Neuronal stem cell (in vitro differentiated cells): ENCODE measurements around the gene IL1A.

Experiments used
- DNase-seq: peaks from one replicate; pipeline ENCODE4 v3.0.0-alpha.2; 2013; ENCODE audit warnings: low spot score
- H2AFZ ChIP-seq: one replicate; pipeline ENCODE4 v1.6.1; 2013; ENCODE audit warnings: mild to moderate bottlenecking, low read length, inconsistent platforms
- H2AK5ac ChIP-seq: 2 replicates; pipeline ENCODE4 v1.6.1; 2013; ENCODE audit warnings: low read depth, mild to moderate bottlenecking, inconsistent platforms, low read length, moderate library complexity, mixed read lengths
- H2BK120ac ChIP-seq: 2 replicates; pipeline ENCODE4 v1.6.1; 2013; ENCODE audit warnings: low read depth, mild to moderate bottlenecking, inconsistent platforms, low read length, moderate library complexity, mixed read lengths
- H2BK12ac ChIP-seq: one replicate; pipeline ENCODE4 v1.6.1; 2013; ENCODE audit warnings: low read length, inconsistent platforms
- H2BK15ac ChIP-seq: 2 replicates; pipeline ENCODE4 v1.6.1; 2013; ENCODE audit warnings: mild to moderate bottlenecking, low read length, inconsistent platforms, mixed read lengths
- H2BK5ac ChIP-seq: one replicate; pipeline ENCODE4 v1.6.1; 2013; ENCODE audit warnings: inconsistent platforms, mild to moderate bottlenecking, low read length, moderate library complexity
- H3K14ac ChIP-seq: one replicate; pipeline ENCODE4 v1.6.1; 2013; ENCODE audit warnings: low read length, inconsistent platforms
- H3K18ac ChIP-seq: 2 replicates; pipeline ENCODE4 v1.6.1; 2013; ENCODE audit warnings: low read length, inconsistent platforms
- H3K23ac ChIP-seq: 2 replicates; pipeline ENCODE4 v1.6.1; 2013; ENCODE audit warnings: low read depth, mild to moderate bottlenecking, mixed read lengths, low read length, inconsistent platforms; ENCODE audit not compliant: poor library complexity
- H3K27ac ChIP-seq: replicated peaks from 3 replicates; pipeline ENCODE4 v1.5.1; 2013; ENCODE audit warnings: low read length, inconsistent platforms
- H3K27me3 ChIP-seq, 3 experiments: 2 replicates each; pipeline ENCODE4 v1.6.1; 2013; ENCODE audit warnings: low read length in 3 of 3, mild to moderate bottlenecking in 2 of 3, inconsistent platforms in 1 of 3, low read depth in 1 of 3, mixed read lengths in 1 of 3, moderate library complexity in 1 of 3; ENCODE audit not compliant: control insufficient read depth in 3 of 3, insufficient read depth in 3 of 3
- H3K36me3 ChIP-seq, 2 donors: replicated peaks in 1 of 2; 2 replicates each; pipeline ENCODE4 v1.6.1; 2013; ENCODE audit warnings: low read length in 2 of 2; ENCODE audit not compliant: control insufficient read depth in 2 of 2, insufficient read depth in 2 of 2
- H3K4ac ChIP-seq: 2 replicates; pipeline ENCODE4 v1.6.1; 2013; ENCODE audit warnings: inconsistent platforms, mild to moderate bottlenecking, low read length, moderate library complexity
- H3K4me1 ChIP-seq, 2 donors: 1 replicate in 1 of 2; 2 replicates in 1 of 2; pipeline ENCODE4 v1.6.1; 2013; ENCODE audit warnings: low read length in 2 of 2, low read depth in 1 of 2; ENCODE audit not compliant: control insufficient read depth in 2 of 2, insufficient read depth in 1 of 2
- H3K4me2 ChIP-seq: one replicate; pipeline ENCODE4 v1.6.1; 2013; ENCODE audit warnings: mild to moderate bottlenecking, low read length, inconsistent platforms; ENCODE audit not compliant: insufficient read depth, poor library complexity, severe bottlenecking
- H3K4me3 ChIP-seq, 2 donors: 2 replicates each; pipeline ENCODE4 v1.5.1; 2013; ENCODE audit warnings: low read length in 2 of 2, mild to moderate bottlenecking in 2 of 2, inconsistent platforms in 1 of 2, moderate library complexity in 1 of 2
- H3K79me1 ChIP-seq: one replicate; pipeline ENCODE4 v1.6.1; 2013; ENCODE audit warnings: low read depth, mild to moderate bottlenecking, inconsistent platforms, low read length, moderate library complexity
- H3K9ac ChIP-seq: one replicate; pipeline ENCODE4 v1.6.1; 2013; ENCODE audit warnings: mild to moderate bottlenecking, low read depth, low read length, inconsistent platforms; ENCODE audit not compliant: poor library complexity
- H3K9me3 ChIP-seq, 2 donors: replicated peaks in 1 of 2; 2 replicates each; pipeline versions ENCODE3 to v1.6.1; 2013; ENCODE audit warnings: low read length in 2 of 2, mild to moderate bottlenecking in 2 of 2, inconsistent platforms in 1 of 2, low read depth in 1 of 2, mixed read lengths in 1 of 2, moderate library complexity in 1 of 2; ENCODE audit not compliant: control insufficient read depth in 2 of 2, insufficient read depth in 1 of 2
- H4K8ac ChIP-seq: one replicate; pipeline ENCODE4 v1.6.1; 2013; ENCODE audit warnings: low read depth, mild to moderate bottlenecking, inconsistent platforms, low read length, moderate library complexity
- H4K91ac ChIP-seq: one replicate; pipeline ENCODE4 v1.6.1; 2013; ENCODE audit warnings: low read length, low read depth, mild to moderate bottlenecking, inconsistent platforms; ENCODE audit not compliant: poor library complexity
- WGBS, 2 donors: extraction: QIAGEN DNeasy Blood & Tissue Kit; methylation state at CpG; one replicate each; pipeline ENCODE4 v1.1.7; 2013; ENCODE audit warnings: missing lambda C conversion rate in 2 of 2, mixed read lengths in 1 of 2; ENCODE audit not compliant: insufficient read length in 2 of 2, insufficient replicate concordance in 1 of 2; ENCODE audit errors: extremely low coverage in 2 of 2; 5-methylcytosine and 5-hydroxymethylcytosine counted together

IL1A gene

GRCh38 chr2:112774536-112775285 lies 9.6 kb downstream of the IL1A start:
- Histone ChIP-seq H3K9me3 (no peaks in the 10 kb centered on the region), H3K79me1 (no peaks in the 10 kb centered on the region), H3K4ac (no peak overlapping the region), H3K9ac (no peak overlapping the region), H2BK15ac (no peak overlapping the region), H3K27me3 (no peaks in the 10 kb centered on the region), H2BK120ac (no peak overlapping the region), H3K4me3 (no peak overlapping the region), H4K8ac (no peak overlapping the region), H3K18ac (no peak overlapping the region), H3K4me2 (no peak overlapping the region), H2BK5ac (no peak overlapping the region), H2AFZ (no peak overlapping the region), H2AK5ac (no peak overlapping the region), H4K91ac (no peak overlapping the region), H3K14ac (no peak overlapping the region), H3K36me3 (no peaks in the 10 kb centered on the region), H2BK12ac (no peak overlapping the region), H3K23ac (no peak overlapping the region), H3K4me1 (peaks cover 0 to 7% of the 10 kb centered on the region in 2 donors), H3K27ac (no peak overlapping the region)
- WGBS, 2 donors = no CpG with 5 or more reads among the region's 3 CpGs
- no peak for DNase-seq

- H3K79me1 ChIP-seq = no peaks in the 10 kb centered on the region
- DNase-seq = no peak
Measured at GRCh38 chr2:112773556-112773955, 10.7 kb downstream of the IL1A start.

GRCh38 chr2:112772911-112773475 lies 11.3 kb downstream of the IL1A start:
- Histone ChIP-seq H3K79me1 (no peaks in the 10 kb centered on the region), H3K14ac (no peak overlapping the region), H3K36me3 (no peaks in the 10 kb centered on the region), H3K4me1 (peaks cover 0 to 7% of the 10 kb centered on the region in 2 donors), H3K27ac (no peak overlapping the region), H2BK120ac (no peak overlapping the region), H2AFZ (no peak overlapping the region), H3K27me3 (no peaks in the 10 kb centered on the region), H3K4ac (no peak overlapping the region), H3K18ac (no peak overlapping the region), H4K91ac (no peak overlapping the region), H2BK15ac (no peak overlapping the region), H3K4me3 (no peak overlapping the region), H2BK5ac (no peak overlapping the region), H4K8ac (no peak overlapping the region), H2AK5ac (no peak overlapping the region), H3K9me3 (no peaks in the 10 kb centered on the region), H3K9ac (no peak overlapping the region), H3K23ac (no peak overlapping the region), H2BK12ac (no peak overlapping the region), H3K4me2 (no peak overlapping the region)
- WGBS, 2 donors = no CpG with 5 or more reads among the region's 2 CpGs
- DNase-seq = no peak

More at GRCh38 chr2:112773556-112773955, 10.7 kb downstream of the IL1A start:
- Histone ChIP-seq H3K4me3 (no peak overlapping the region), H3K27ac (no peak overlapping the region), H3K27me3 (no peaks in the 10 kb centered on the region), H2BK12ac (no peak overlapping the region), H3K18ac (no peak overlapping the region), H3K14ac (no peak overlapping the region), H2BK120ac (no peak overlapping the region), H2AFZ (no peak overlapping the region), H3K9ac (no peak overlapping the region), H3K36me3 (no peaks in the 10 kb centered on the region), H2BK5ac (no peak overlapping the region), H3K4me2 (no peak overlapping the region), H2BK15ac (no peak overlapping the region), H3K9me3 (no peaks in the 10 kb centered on the region), H4K8ac (no peak overlapping the region), H2AK5ac (no peak overlapping the region), H3K23ac (no peak overlapping the region), H4K91ac (no peak overlapping the region), H3K4me1 (peaks cover 0 to 7% of the 10 kb centered on the region in 2 donors), H3K4ac (no peak overlapping the region)
- no CpG with 5 or more reads among the region's 2 CpGs for WGBS, 2 donors

- Histone ChIP-seq H3K9me3 (no peaks in the 10 kb centered on the region), H3K23ac (no peak overlapping the region), H2BK120ac (no peak overlapping the region), H2BK12ac (no peak overlapping the region), H3K36me3 (no peaks in the 10 kb centered on the region), H2BK5ac (no peak overlapping the region), H4K91ac (no peak overlapping the region), H2AK5ac (no peak overlapping the region), H3K4me2 (no peak overlapping the region), H3K4me3 (no peak overlapping the region), H3K9ac (no peak overlapping the region), H3K18ac (no peak overlapping the region), H3K4ac (no peak overlapping the region), H4K8ac (no peak overlapping the region), H3K14ac (no peak overlapping the region), H3K27me3 (no peaks in the 10 kb centered on the region), H3K27ac (no peak overlapping the region), H2AFZ (no peak overlapping the region), H3K79me1 (no peaks in the 10 kb centered on the region), H3K4me1 (peaks cover 0 to 4% of the 10 kb centered on the region in 2 donors), H2BK15ac (no peak overlapping the region)
- no peak for DNase-seq
- no CpG with 5 or more reads among the region's 4 CpGs for WGBS, 2 donors
Measured at GRCh38 chr2:112772322-112772721, 12.0 kb downstream of the IL1A start.
